Spleen (tissue), 11 donors: Measurements from ENCODE around the gene ERBIN. TPM values are rescaled to one million over a fixed set of nuclear protein-coding genes. Genes with fewer than 3 reads are reported as not detected.
"Not testable (repeated sequence)": the region's sequence is repeated elsewhere in the genome, so short reads cannot be mapped to it uniquely, and the experiment has no call there.

ENCODE experiments used
- DNase-seq: peaks from one replicate; pipeline ENCODE4 v3.0.0-alpha.2; 2020
- H3K27ac ChIP-seq, 8 donors: fragments of 200-600 bp; sonication (generic) in 7 of 8; 1 replicate in 4 of 8; 2 replicates in 4 of 8; pipeline versions ENCODE4 v1.5.0 to v1.8.0; 2016 to 2021; ENCODE audit warnings: inconsistent platforms in 4 of 8, mild to moderate bottlenecking in 4 of 8, moderate library complexity in 1 of 8
- H3K27me3 ChIP-seq, 7 donors: fragments of 200-600 bp; sonication (generic) in 6 of 7; replicated peaks in 1 of 7; 1 replicate in 4 of 7; 2 replicates in 3 of 7; pipeline versions ENCODE4 v1.5.0 to v1.8.0; 2016 to 2021; ENCODE audit warnings: inconsistent platforms in 3 of 7, mild to moderate bottlenecking in 1 of 7
- H3K36me3 ChIP-seq, 6 donors: fragments of 200-600 bp; sonication (generic) in 5 of 6; 1 replicate in 4 of 6; 2 replicates in 2 of 6; pipeline versions ENCODE4 v1.5.0 to v1.8.0; 2016 to 2021; ENCODE audit warnings: inconsistent platforms in 2 of 6
- H3K4me1 ChIP-seq, 6 donors: fragments of 200-600 bp; sonication (generic) in 5 of 6; 1 replicate in 3 of 6; 2 replicates in 3 of 6; pipeline versions ENCODE4 v1.5.0 to v1.8.0; 2016 to 2021; ENCODE audit warnings: inconsistent platforms in 3 of 6
- H3K4me3 ChIP-seq, 8 donors: fragments of 200-600 bp; sonication (generic) in 7 of 8; 1 replicate in 4 of 8; 2 replicates in 4 of 8; pipeline versions ENCODE4 v1.5.0 to v1.8.0; 2016 to 2021; ENCODE audit warnings: inconsistent platforms in 4 of 8, mild to moderate bottlenecking in 4 of 8, moderate library complexity in 2 of 8
- H3K9me3 ChIP-seq, 8 donors: fragments of 200-600 bp; sonication (generic) in 7 of 8; 1 replicate in 4 of 8; 2 replicates in 4 of 8; pipeline versions ENCODE4 v1.5.0 to v1.8.0; 2016 to 2021; ENCODE audit warnings: inconsistent platforms in 4 of 8
- CTCF ChIP-seq, 11 experiments: fragments of 200-600 bp in 7 of 11; fragments of 450-650 bp in 4 of 11; sonication (generic) in 4 of 11; IDR thresholded peaks in 8 of 11; conservative IDR thresholded peaks in 3 of 11; 1 replicate in 7 of 11; 2 replicates in 4 of 11; pipeline versions ENCODE4 v1.4.0 to v1.8.0; 2016 to 2021; ENCODE audit warnings: antibody characterized with exemption in 11 of 11, inconsistent platforms in 4 of 11, mild to moderate bottlenecking in 1 of 11
- POLR2A ChIP-seq, 3 donors: fragments of 450-650 bp; IDR thresholded peaks; one replicate each; pipeline ENCODE4 v1.5.1; 2017; ENCODE audit warnings: antibody characterized with exemption in 3 of 3, mild to moderate bottlenecking in 1 of 3
- POLR2AphosphoS5 ChIP-seq, 3 donors: sonication (generic); formaldehyde crosslinking; IDR thresholded peaks; one replicate each; pipeline ENCODE4 v1.5.1; 2017; ENCODE audit warnings: antibody characterized with exemption in 3 of 3
- WGBS, 5 donors: extraction: QIAGEN DNeasy Blood & Tissue Kit in 3 of 5; methylation state at CpG; one replicate each; pipeline versions ENCODE4 v1.1.5 to v1.1.7; 2013 to 2018; 5-methylcytosine and 5-hydroxymethylcytosine counted together
- intact Hi-C: fragments of 100-400 bp; cut with DNase I; formaldehyde crosslinking; loops from one replicate; pipeline ENCODE4 v1.15.0; 2023; ENCODE audit warnings: low total_unique reads
- polyA plus RNA-seq, 3 donors: library from polyadenylated mRNA; stranded (reverse); fragments of 200-250 nt; gene quantifications; one replicate each; pipeline ENCODE4 v1.2.1, GENCODE V29; 2013
- total RNA-seq, 7 donors: library from RNA; depleted of rRNA in 3 of 7; stranded (reverse); fragments of >200 nt in 3 of 7; fragmentation: NEBNext Ultra II Directional in 4 of 7; extraction: Animal tissue kit (Norgen Biotek cat#: 25700) in 4 of 7; gene quantifications; one replicate each; pipeline versions ENCODE4 v1.1.0 to v1.2.1, GENCODE V29; 2016 to 2021
- donor health status: healthy with polysubstance abuse.
- donor health status: DM: no; HTN: no; CAD: no; lungs with moderate emphysema.
- donor health status: DM: no; HTN: no; CAD: no.
- donor health status: Bipolar disorder and iron deficiency.
- donor health status: healthy.
- donor health status: DM: no; HTN: no; CAD: no.
- donor health status: DM: yes; HTN: yes; CAD: no.

ERBIN gene
- total and polyA plus RNA-seq, 10 donors: 19.6 to 112 (median 93.1) TPM

GRCh38 chr5:66057239-66057638 is 130.9 kb downstream of the ERBIN start:
- no peak for TF ChIP-seq CTCF (IDR thresholded peaks at IDR 0.05 in 8 of 11, conservative IDR thresholded peaks at IDR 0.05 in 3 of 11)
- TF ChIP-seq POLR2A (IDR thresholded peaks at IDR 0.05): no peak
- no peak for TF ChIP-seq POLR2AphosphoS5 (IDR thresholded peaks at IDR 0.05)
- Histone ChIP-seq H3K27me3 (no peaks in the 10 kb centered on the region), H3K9me3 (no peaks in the 10 kb centered on the region), H3K4me1 (no peaks in the 10 kb centered on the region), H3K27ac (no peak overlapping the region), H3K36me3 (peaks cover 0 to 59% (median 19%) of the 10 kb centered on the region in 6 donors), H3K4me3 (no peak overlapping the region)
- no peak for DNase-seq
- intact Hi-C loops: no loop called here
- 85 to 98% (median 96%) methylated on average over 1 of the region's 1 CpG for WGBS, 5 donors

- H3K9me3 ChIP-seq, H3K4me3 ChIP-seq, intact Hi-C loops, H3K27ac ChIP-seq, DNase-seq, H3K4me1 ChIP-seq, H3K27me3 ChIP-seq: not testable (repeated sequence)
- peaks cover 0 to 44% (median 5%) of the 10 kb centered on the region in 6 donors for H3K36me3 ChIP-seq
- 94 to 98% (median 95%) methylated on average over 2 of the region's 3 CpGs for WGBS, 5 donors
Measured at GRCh38 chr5:66061320-66061719, 134.9 kb downstream of the ERBIN start.

GRCh38 chr5:66063061-66063460 is 136.7 kb downstream of the ERBIN start:
- 93 to 99% (median 97%) methylated on average over 9 to 13 of the region's 13 CpGs for WGBS, 5 donors
- intact Hi-C loops, H3K4me1 ChIP-seq, H3K4me3 ChIP-seq, H3K27ac ChIP-seq, DNase-seq, H3K27me3 ChIP-seq, H3K9me3 ChIP-seq: not testable (repeated sequence)
- peaks cover 0 to 45% (median 11%) of the 10 kb centered on the region in 6 donors for H3K36me3 ChIP-seq
- TF ChIP-seq POLR2AphosphoS5 (IDR thresholded peaks at IDR 0.05): peak in 1 of 3 donors; percentile 19

GRCh38 chr5:66066826-66067225 is 140.5 kb downstream of the ERBIN start:
- H3K27ac ChIP-seq: no peak overlapping the region
- intact Hi-C loops: no loop called here
- no peaks in the 10 kb centered on the region for H3K27me3 ChIP-seq
- no peak for DNase-seq
- no peak overlapping the region for H3K4me3 ChIP-seq
- TF ChIP-seq CTCF (IDR thresholded peaks at IDR 0.05 in 8 of 11, conservative IDR thresholded peaks at IDR 0.05 in 3 of 11) (no peak), POLR2A (IDR thresholded peaks at IDR 0.05) (no peak), POLR2AphosphoS5 (IDR thresholded peaks at IDR 0.05) (no peak)
- H3K9me3 ChIP-seq: no peaks in the 10 kb centered on the region
- no peaks in the 10 kb centered on the region for H3K4me1 ChIP-seq
- 68 to 93% (median 90%) methylated on average over 2 of the region's 2 CpGs for WGBS, 5 donors
- H3K36me3 ChIP-seq: peaks cover 0 to 80% (median 28%) of the 10 kb centered on the region in 6 donors

GRCh38 chr5:66072031-66072430 is 145.7 kb downstream of the ERBIN start:
- H3K27ac ChIP-seq: no peak overlapping the region

More at GRCh38 chr5:66072031-66072430, 145.7 kb downstream of the ERBIN start:
- no peaks in the 10 kb centered on the region for H3K27me3 ChIP-seq
- DNase-seq: no peak
- H3K4me1 ChIP-seq: no peaks in the 10 kb centered on the region
- no peaks in the 10 kb centered on the region for H3K9me3 ChIP-seq
- H3K4me3 ChIP-seq: no peak overlapping the region
- intact Hi-C loops: no loop called here
- TF ChIP-seq CTCF (IDR thresholded peaks at IDR 0.05 in 8 of 11, conservative IDR thresholded peaks at IDR 0.05 in 3 of 11) (no peak), POLR2AphosphoS5 (IDR thresholded peaks at IDR 0.05) (no peak), POLR2A (IDR thresholded peaks at IDR 0.05) (no peak)
- peaks cover 0 to 87% (median 24%) of the 10 kb centered on the region in 6 donors for H3K36me3 ChIP-seq
- WGBS, 5 donors: 73 to 89% (median 84%) methylated on average over 1 of the region's 1 CpG
